ENCODE data around the gene RASEF.

RASEF gene

GRCh38 chr9:83020864-83021263 lies 42.1 kb downstream of the RASEF start:
- DNase-seq: no peak
- Histone ChIP-seq H2AFZ (ENCODE audit: low read length) (no peak overlapping the region), H3F3A (ENCODE audit: insufficient read depth, low read length) (no peaks in the 10 kb centered on the region), H3K4me1 (ENCODE audit: low read length) (peaks cover 7% of the 10 kb centered on the region; the same call in 1 of the 2 replicates), H3K27me3 (replicated peaks; ENCODE audit: insufficient read depth, low read length) (no peaks in the 10 kb centered on the region), H3K27ac (ENCODE audit: low read length) (no peak overlapping the region), H3K9me2 (replicated peaks; ENCODE audit: insufficient read depth, low read length) (no peaks in the 10 kb centered on the region), H3K9me3 (replicated peaks; ENCODE audit: insufficient read depth, low read length) (no peaks in the 10 kb centered on the region), H3K36me3 (replicated peaks; ENCODE audit: insufficient read depth, low read length) (no peaks in the 10 kb centered on the region), H3K4me2 (ENCODE audit: low read depth, low read length) (no peak overlapping the region), H4K20me1 (ENCODE audit: insufficient read depth, low read length) (no peaks in the 10 kb centered on the region), H3K4me3 (ENCODE audit: low read length) (no peak overlapping the region), H3K9ac (ENCODE audit: low read length) (no peak overlapping the region), H3K79me2 (ENCODE audit: low read length) (no peaks in the 10 kb centered on the region)
- TF ChIP-seq EZH2phosphoT487 (IDR thresholded peaks at IDR 0.05; ENCODE audit: low read length) (no peak), EZH2 (optimal IDR thresholded peaks at IDR 0.05; ENCODE audit: low read depth, low read length) (no peak)
- TF ChIP-seq, protein P1, sequence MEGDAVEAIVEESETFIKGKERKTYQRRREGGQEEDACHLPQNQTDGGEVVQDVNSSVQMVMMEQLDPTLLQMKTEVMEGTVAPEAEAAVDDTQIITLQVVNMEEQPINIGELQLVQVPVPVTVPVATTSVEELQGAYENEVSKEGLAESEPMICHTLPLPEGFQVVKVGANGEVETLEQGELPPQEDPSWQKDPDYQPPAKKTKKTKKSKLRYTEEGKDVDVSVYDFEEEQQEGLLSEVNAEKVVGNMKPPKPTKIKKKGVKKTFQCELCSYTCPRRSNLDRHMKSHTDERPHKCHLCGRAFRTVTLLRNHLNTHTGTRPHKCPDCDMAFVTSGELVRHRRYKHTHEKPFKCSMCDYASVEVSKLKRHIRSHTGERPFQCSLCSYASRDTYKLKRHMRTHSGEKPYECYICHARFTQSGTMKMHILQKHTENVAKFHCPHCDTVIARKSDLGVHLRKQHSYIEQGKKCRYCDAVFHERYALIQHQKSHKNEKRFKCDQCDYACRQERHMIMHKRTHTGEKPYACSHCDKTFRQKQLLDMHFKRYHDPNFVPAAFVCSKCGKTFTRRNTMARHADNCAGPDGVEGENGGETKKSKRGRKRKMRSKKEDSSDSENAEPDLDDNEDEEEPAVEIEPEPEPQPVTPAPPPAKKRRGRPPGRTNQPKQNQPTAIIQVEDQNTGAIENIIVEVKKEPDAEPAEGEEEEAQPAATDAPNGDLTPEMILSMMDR (IDR thresholded peaks at IDR 0.05; ENCODE audit: low read length): no peak

GRCh38 chr9:83020327-83020726 lies 42.6 kb downstream of the RASEF start:
- no peaks in the 10 kb centered on the region for H3K9me2 ChIP-seq (replicated peaks; ENCODE audit: insufficient read depth, low read length)
- no peak overlapping the region for H3K9ac ChIP-seq (ENCODE audit: low read length)
- H3K79me2 ChIP-seq (ENCODE audit: low read length): no peaks in the 10 kb centered on the region
- H3K9me3 ChIP-seq (replicated peaks; ENCODE audit: insufficient read depth, low read length): no peaks in the 10 kb centered on the region
- H4K20me1 ChIP-seq (ENCODE audit: insufficient read depth, low read length): no peaks in the 10 kb centered on the region
- no peak overlapping the region for H3K27ac ChIP-seq (ENCODE audit: low read length)
- no peak for TF ChIP-seq EZH2phosphoT487 (IDR thresholded peaks at IDR 0.05; ENCODE audit: low read length)
- no peak for TF ChIP-seq EZH2 (optimal IDR thresholded peaks at IDR 0.05; ENCODE audit: low read depth, low read length)
- TF ChIP-seq, protein P1 (IDR thresholded peaks at IDR 0.05; ENCODE audit: low read length): no peak
- no peaks in the 10 kb centered on the region for H3F3A ChIP-seq (ENCODE audit: insufficient read depth, low read length)
- no peak overlapping the region for H3K4me2 ChIP-seq (ENCODE audit: low read depth, low read length)
- H2AFZ ChIP-seq (ENCODE audit: low read length): no peak overlapping the region
- H3K4me1 ChIP-seq (ENCODE audit: low read length): peaks cover 7% of the 10 kb centered on the region; the same call in 1 of the 2 replicates
- no peak for DNase-seq
- H3K36me3 ChIP-seq (replicated peaks; ENCODE audit: insufficient read depth, low read length): no peaks in the 10 kb centered on the region
- no peak overlapping the region for H3K4me3 ChIP-seq (ENCODE audit: low read length)
- H3K27me3 ChIP-seq (replicated peaks; ENCODE audit: insufficient read depth, low read length): no peaks in the 10 kb centered on the region

- Histone ChIP-seq H3F3A (ENCODE audit: insufficient read depth, low read length) (no peaks in the 10 kb centered on the region), H3K4me2 (ENCODE audit: low read depth, low read length) (no peak overlapping the region), H3K27ac (ENCODE audit: low read length) (no peak overlapping the region), H3K36me3 (replicated peaks; ENCODE audit: insufficient read depth, low read length) (no peaks in the 10 kb centered on the region), H3K9ac (ENCODE audit: low read length) (no peak overlapping the region), H3K27me3 (replicated peaks; ENCODE audit: insufficient read depth, low read length) (no peaks in the 10 kb centered on the region), H3K9me3 (replicated peaks; ENCODE audit: insufficient read depth, low read length) (no peaks in the 10 kb centered on the region), H3K79me2 (ENCODE audit: low read length) (no peaks in the 10 kb centered on the region), H3K9me2 (replicated peaks; ENCODE audit: insufficient read depth, low read length) (no peaks in the 10 kb centered on the region), H4K20me1 (ENCODE audit: insufficient read depth, low read length) (no peaks in the 10 kb centered on the region), H3K4me3 (ENCODE audit: low read length) (no peak overlapping the region), H3K4me1 (ENCODE audit: low read length) (peaks cover 7% of the 10 kb centered on the region; the same call in 1 of the 2 replicates), H2AFZ (ENCODE audit: low read length) (no peak overlapping the region)
- no peak for DNase-seq
- TF ChIP-seq EZH2 (optimal IDR thresholded peaks at IDR 0.05; ENCODE audit: low read depth, low read length) (no peak), EZH2phosphoT487 (IDR thresholded peaks at IDR 0.05; ENCODE audit: low read length) (no peak)
- TF ChIP-seq, protein P1 (IDR thresholded peaks at IDR 0.05; ENCODE audit: low read length): no peak
Measured at GRCh38 chr9:83019246-83019645, 43.7 kb downstream of the RASEF start.
